ENCODE data around the gene THAP3.
"Not testable (repeated sequence)": the region's sequence is repeated elsewhere in the genome, so short reads cannot be mapped to it uniquely, and the experiment has no call there.

The THAP3 gene

GRCh38 chr1:6646499-6647148 is 22.0 kb downstream of the THAP3 start:
- TF ChIP-seq POLR2A (IDR thresholded peaks at IDR 0.05; ENCODE audit: low read depth, low read length), result no peak
- no peak for TF ChIP-seq TAF1 (IDR thresholded peaks at IDR 0.05; ENCODE audit: borderline replicate concordance, low read depth, low read length)
- no peak for TF ChIP-seq POLR2AphosphoS5 (IDR thresholded peaks at IDR 0.05; ENCODE audit: low read depth, low read length)
- peak; percentile 61 for FAIRE-seq
- DNase-seq (ENCODE audit: insufficient read length), result no peak

GRCh38 chr1:6648556-6648955 is 23.9 kb downstream of the THAP3 start:
- no peak for FAIRE-seq
- DNase-seq (ENCODE audit: insufficient read length), result no peak
- TF ChIP-seq TAF1 (IDR thresholded peaks at IDR 0.05; ENCODE audit: borderline replicate concordance, low read depth, low read length), result no peak
- no peak for TF ChIP-seq POLR2A (IDR thresholded peaks at IDR 0.05; ENCODE audit: low read depth, low read length)
- TF ChIP-seq POLR2AphosphoS5 (IDR thresholded peaks at IDR 0.05; ENCODE audit: low read depth, low read length), result no peak

GRCh38 chr1:6651909-6652308 is 27.2 kb downstream of the THAP3 start:
- no peak for TF ChIP-seq TAF1 (IDR thresholded peaks at IDR 0.05; ENCODE audit: borderline replicate concordance, low read depth, low read length)
- TF ChIP-seq POLR2AphosphoS5 (IDR thresholded peaks at IDR 0.05; ENCODE audit: low read depth, low read length), result no peak
- TF ChIP-seq POLR2A (IDR thresholded peaks at IDR 0.05; ENCODE audit: low read depth, low read length), result no peak
- no peak for DNase-seq (ENCODE audit: insufficient read length)
- FAIRE-seq, result no peak

GRCh38 chr1:6652986-6653385 is 28.3 kb downstream of the THAP3 start:
- no peak for FAIRE-seq
- no peak for TF ChIP-seq POLR2AphosphoS5 (IDR thresholded peaks at IDR 0.05; ENCODE audit: low read depth, low read length)
- no peak for TF ChIP-seq TAF1 (IDR thresholded peaks at IDR 0.05; ENCODE audit: borderline replicate concordance, low read depth, low read length)
- TF ChIP-seq POLR2A (IDR thresholded peaks at IDR 0.05; ENCODE audit: low read depth, low read length), result no peak
- no peak for DNase-seq (ENCODE audit: insufficient read length)

GRCh38 chr1:6653436-6654290 is 29.0 kb downstream of the THAP3 start:
- no peak for FAIRE-seq
- TF ChIP-seq POLR2AphosphoS5 (IDR thresholded peaks at IDR 0.05; ENCODE audit: low read depth, low read length) (no peak), POLR2A (IDR thresholded peaks at IDR 0.05; ENCODE audit: low read depth, low read length) (no peak), TAF1 (IDR thresholded peaks at IDR 0.05; ENCODE audit: borderline replicate concordance, low read depth, low read length) (no peak)
- DNase-seq (ENCODE audit: insufficient read length), result no peak

GRCh38 chr1:6657138-6657537 is 32.5 kb downstream of the THAP3 start:
- no peak for DNase-seq (ENCODE audit: insufficient read length)
- TF ChIP-seq TAF1 (IDR thresholded peaks at IDR 0.05; ENCODE audit: borderline replicate concordance, low read depth, low read length) (no peak), POLR2AphosphoS5 (IDR thresholded peaks at IDR 0.05; ENCODE audit: low read depth, low read length) (no peak), POLR2A (IDR thresholded peaks at IDR 0.05; ENCODE audit: low read depth, low read length) (no peak)
- no peak for FAIRE-seq

GRCh38 chr1:6658359-6659060 is 33.8 kb downstream of the THAP3 start:
- TF ChIP-seq POLR2A (IDR thresholded peaks at IDR 0.05; ENCODE audit: low read depth, low read length) (no peak), TAF1 (IDR thresholded peaks at IDR 0.05; ENCODE audit: borderline replicate concordance, low read depth, low read length) (no peak), POLR2AphosphoS5 (IDR thresholded peaks at IDR 0.05; ENCODE audit: low read depth, low read length) (no peak)
- FAIRE-seq, result no peak

GRCh38 chr1:6660415-6661049 is 35.9 kb downstream of the THAP3 start:
- FAIRE-seq, result no peak
- DNase-seq (ENCODE audit: insufficient read length), result no peak
- no peak for TF ChIP-seq POLR2AphosphoS5 (IDR thresholded peaks at IDR 0.05; ENCODE audit: low read depth, low read length)
- TF ChIP-seq POLR2A (IDR thresholded peaks at IDR 0.05; ENCODE audit: low read depth, low read length), result no peak
- TF ChIP-seq TAF1 (IDR thresholded peaks at IDR 0.05; ENCODE audit: borderline replicate concordance, low read depth, low read length), result no peak

More at GRCh38 chr1:6658359-6659060, 33.8 kb downstream of the THAP3 start:
- DNase-seq (ENCODE audit: insufficient read length), result no peak

- DNase-seq (ENCODE audit: insufficient read length), result not testable (repeated sequence)
Observed at GRCh38 chr1:6662468-6662867, 37.8 kb downstream of the THAP3 start.

GRCh38 chr1:6666696-6667095 is 42.0 kb downstream of the THAP3 start:
- FAIRE-seq (no peak), DNase-seq (ENCODE audit: insufficient read length) (no peak)
- TF ChIP-seq TAF1 (IDR thresholded peaks at IDR 0.05; ENCODE audit: borderline replicate concordance, low read depth, low read length) (no peak), POLR2AphosphoS5 (IDR thresholded peaks at IDR 0.05; ENCODE audit: low read depth, low read length) (no peak), POLR2A (IDR thresholded peaks at IDR 0.05; ENCODE audit: low read depth, low read length) (no peak)

More at GRCh38 chr1:6662468-6662867, 37.8 kb downstream of the THAP3 start:
- not testable (repeated sequence) for FAIRE-seq

GRCh38 chr1:6667139-6667538 is 42.5 kb downstream of the THAP3 start:
- DNase-seq (ENCODE audit: insufficient read length) (no peak), FAIRE-seq (no peak)
- TF ChIP-seq TAF1 (IDR thresholded peaks at IDR 0.05; ENCODE audit: borderline replicate concordance, low read depth, low read length) (no peak), POLR2A (IDR thresholded peaks at IDR 0.05; ENCODE audit: low read depth, low read length) (no peak), POLR2AphosphoS5 (IDR thresholded peaks at IDR 0.05; ENCODE audit: low read depth, low read length) (no peak)

Measured in GM12892 (cell line).